ENCODE results near the gene NPC1.

GRCh38 chr18:23541349-23542093 lies 44.8 kb downstream of the NPC1 start:
- TF ChIP-seq CTCF (IDR thresholded peaks at IDR 0.05) = no peak
- no peak for TF ChIP-seq SIN3A (IDR thresholded peaks at IDR 0.05; ENCODE audit: borderline replicate concordance, insufficient read depth, low read depth, low read length)
- no peak for TF ChIP-seq REST (IDR thresholded peaks at IDR 0.05; ENCODE audit: insufficient read depth in 1 of 2, low read depth in 2 of 2, low read length in 1 of 2)
- no peak for TF ChIP-seq TCF7L2 (IDR thresholded peaks at IDR 0.05; ENCODE audit: low read depth, low read length)
- TF ChIP-seq POLR2AphosphoS5 (IDR thresholded peaks at IDR 0.05; ENCODE audit: low read depth, low read length) = no peak

Data from Panc1 (cell line).